GM18505 (cell line): ENCODE measurements around the gene BCL2L2.

Experiments
- ATAC-seq: cut with Tn5 transposase; IDR thresholded peaks from one replicate; pipeline ENCODE4 v1.9.1; 2021; ENCODE audit not compliant: unreplicated experiment
- POLR2A ChIP-seq: IDR thresholded peaks from 4 replicates; pipeline ENCODE4 v1.6.1; 2011; ENCODE audit warnings: borderline replicate concordance; ENCODE audit not compliant: insufficient read depth, insufficient read length; ENCODE audit errors: extremely low read depth

BCL2L2 gene

DNA sequence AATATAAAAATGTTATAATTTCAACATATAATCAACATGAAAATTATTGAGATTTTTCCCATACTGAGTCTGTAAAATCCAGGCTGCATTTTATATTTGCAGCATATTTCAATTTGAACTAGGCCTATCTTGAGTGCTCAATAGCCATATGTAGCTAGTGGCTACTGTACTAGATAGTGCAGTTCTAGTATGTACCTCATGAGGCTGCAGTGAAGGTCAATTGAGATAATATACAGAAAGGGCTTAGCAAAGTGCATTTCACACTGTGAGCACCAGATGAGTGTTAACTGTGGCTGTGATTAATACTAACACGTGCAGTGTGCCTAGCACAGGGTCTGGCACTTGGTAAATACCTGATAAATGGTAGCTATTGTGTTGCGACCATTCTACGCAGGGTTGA, 51.4 kb downstream of the BCL2L2 start:
- TF ChIP-seq POLR2A, result no peak
- no peak for ATAC-seq

DNA sequence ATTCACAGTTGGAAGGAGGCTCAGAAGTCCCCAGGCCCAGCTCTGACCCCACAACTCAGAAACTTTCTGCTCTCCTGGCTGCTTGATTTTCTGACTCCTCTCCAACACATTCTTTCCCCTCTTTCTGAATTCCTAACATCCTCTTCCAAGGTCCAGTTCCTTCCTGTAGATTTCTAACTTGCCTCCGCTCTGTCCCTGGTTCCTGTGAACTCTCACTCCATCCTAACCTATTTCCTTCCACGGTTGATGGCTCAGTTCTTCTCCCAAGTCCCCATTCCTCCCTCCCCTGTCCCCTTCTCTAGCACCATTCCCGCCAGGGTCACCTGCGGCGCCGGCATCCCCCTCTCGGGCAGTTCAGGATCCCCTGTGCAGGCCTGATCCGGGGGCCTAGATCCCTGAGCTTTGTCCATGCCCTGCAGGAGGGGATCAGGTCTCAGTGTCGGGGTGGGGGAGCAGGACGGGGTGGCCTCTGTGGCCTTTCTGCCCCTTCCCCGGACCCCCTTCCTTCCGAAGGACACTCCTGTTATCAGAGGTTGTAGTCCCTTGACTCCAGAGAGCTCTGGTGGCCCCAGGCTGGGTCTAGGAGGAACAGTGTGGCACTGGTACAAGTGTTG, 52.0 kb downstream of the BCL2L2 start:
- no peak for ATAC-seq
- TF ChIP-seq POLR2A, result no peak

DNA sequence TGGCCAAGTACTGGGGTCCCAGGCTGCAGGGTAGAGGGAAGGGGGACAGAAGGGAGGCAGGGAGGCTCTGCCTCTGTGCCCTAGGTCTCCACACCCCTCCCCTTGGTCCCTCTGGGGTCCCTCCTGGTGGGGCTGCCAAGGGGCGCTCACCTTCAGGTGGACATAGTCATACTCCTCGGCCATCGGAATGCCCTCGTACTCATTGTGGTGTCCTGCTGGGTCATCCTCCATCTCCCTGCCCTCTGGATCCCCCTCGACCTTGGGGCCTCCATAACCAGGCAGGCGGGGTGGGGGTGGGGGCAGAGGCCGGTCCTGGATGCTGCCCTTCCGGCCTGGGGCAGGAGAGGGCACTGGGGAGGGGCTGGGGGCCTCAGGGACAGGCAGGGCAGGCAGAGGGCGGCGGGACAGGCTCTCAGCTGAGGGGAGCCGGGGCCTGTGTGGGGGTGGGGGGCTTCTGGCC, 52.6 kb downstream of the BCL2L2 start:
- TF ChIP-seq POLR2A, result no peak
- ATAC-seq, result no peak

DNA sequence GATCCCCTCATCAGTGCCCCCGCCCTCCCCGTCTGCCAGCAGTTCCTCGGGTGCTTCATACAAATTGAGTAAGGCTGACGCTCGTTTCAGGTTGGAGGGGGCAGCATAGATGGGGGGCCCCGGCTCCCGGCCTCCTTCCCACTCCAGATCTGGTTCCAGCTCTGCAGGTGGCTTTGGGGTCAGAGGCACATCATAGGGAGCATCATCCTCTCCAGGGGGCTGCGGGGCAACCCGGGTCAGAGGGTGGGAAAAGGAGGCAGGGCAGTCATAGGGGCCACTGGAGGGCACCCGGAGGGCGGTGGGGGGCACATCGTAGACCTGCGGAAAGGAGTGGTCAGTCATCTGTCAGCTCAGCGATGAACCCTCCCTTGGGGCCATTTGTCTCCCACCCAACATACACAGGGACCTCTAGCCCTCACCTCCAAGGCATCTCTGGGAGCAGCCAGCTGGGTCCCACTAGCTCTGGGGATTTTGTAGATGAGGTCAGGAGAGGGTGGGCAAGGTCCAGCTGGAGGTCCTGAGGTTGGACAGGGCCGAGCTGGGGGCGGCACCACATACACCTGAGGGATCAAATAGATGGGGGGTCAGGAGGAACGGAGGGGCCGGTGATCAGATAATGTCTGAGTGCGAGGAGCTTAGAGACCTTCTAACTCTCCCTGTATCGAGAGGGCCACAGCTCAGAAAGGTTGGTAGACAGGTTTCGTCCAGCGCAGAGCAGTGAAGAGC, 53.3 kb downstream of the BCL2L2 start:
- no peak for TF ChIP-seq POLR2A
- no peak for ATAC-seq

DNA sequence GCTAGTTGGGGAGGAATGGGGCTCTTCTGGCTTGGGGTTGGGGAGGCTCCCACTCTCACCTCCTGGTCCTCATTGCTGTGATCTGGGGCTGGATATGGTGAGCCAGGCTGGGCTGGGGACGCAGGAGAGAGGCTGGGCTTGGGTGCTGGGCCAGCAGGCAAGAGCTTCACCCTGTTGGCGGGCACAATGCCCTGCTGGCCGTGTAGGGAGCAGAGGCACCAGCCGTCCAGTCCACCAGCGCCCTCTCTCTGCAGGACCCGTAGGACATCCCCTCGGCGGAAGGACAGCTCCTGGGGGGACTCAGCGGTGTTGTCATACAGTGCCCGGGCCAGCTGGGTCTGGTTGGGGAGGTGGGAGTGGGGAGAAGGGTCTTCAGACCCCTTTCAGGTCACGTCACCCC, 53.9 kb downstream of the BCL2L2 start:
- TF ChIP-seq POLR2A, result no peak
- no peak for ATAC-seq

DNA sequence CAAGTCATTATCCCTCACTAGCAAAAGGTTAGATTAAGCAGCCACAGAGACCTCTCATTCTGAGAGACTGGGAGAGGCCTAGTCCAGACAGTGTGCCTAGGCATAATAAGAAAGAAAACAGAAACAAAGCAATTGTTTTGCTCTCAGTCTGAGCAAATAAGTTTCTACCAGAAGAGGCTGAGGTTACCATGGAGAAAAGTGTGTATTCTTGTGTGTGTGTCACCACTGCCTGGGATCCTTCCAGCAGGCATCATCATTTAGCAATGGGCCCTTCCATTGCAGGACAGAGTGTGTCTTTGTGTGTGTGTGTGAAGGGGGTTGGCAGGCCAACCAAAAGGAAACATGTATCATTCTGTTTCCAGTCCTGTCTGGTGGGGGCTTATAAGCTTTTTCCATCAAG, 54.7 kb downstream of the BCL2L2 start:
- no peak for TF ChIP-seq POLR2A
- no peak for ATAC-seq
